Femur (tissue), 1 donor: ENCODE results near the gene LRFN4.

Experiments used
- DNase-seq: peaks from one replicate; pipeline ENCODE4 v3.0.0-alpha.2; 2017

The LRFN4 gene

DNA sequence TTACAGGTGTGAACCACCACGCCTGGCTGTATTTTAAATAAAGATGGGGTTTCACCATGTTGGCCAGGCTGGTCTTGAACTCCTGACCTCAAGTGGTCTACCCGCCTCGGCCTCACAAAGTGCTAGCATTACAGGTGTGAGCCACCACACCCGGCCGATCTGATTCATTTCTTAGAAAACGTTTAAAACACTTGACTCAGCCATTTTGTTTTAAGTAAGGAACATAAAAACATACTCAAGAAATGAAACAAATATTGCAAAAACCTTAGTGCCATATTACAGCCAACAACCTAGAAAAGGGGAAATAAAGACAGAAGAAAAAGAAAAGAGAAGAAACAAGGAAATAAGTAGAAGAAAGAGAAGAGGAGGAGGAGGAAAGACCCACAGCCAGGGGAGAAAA lies 17.4 kb downstream of the LRFN4 start:
- no peak for DNase-seq

DNA sequence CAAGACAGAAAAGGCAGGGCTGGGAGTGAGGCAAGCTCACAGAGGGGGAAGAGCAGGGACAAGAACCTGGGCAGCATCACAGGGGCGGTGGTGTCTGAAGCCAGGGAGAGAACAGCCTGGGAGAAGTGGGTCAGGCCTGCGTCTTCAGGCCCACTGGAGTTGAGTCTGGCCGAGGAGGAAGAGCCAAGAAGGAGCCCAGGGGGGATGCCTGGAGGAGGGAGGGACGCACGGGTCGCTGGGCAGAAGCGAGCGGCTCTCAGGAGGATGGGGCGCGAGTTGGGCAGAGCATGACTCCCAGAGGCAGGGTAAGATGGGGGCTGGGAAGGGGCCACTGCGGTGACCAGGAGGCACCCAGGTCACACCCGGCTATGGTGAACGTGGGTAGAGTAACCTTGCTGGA lies 18.5 kb downstream of the LRFN4 start:
- DNase-seq: no peak

GRCh38 chr11:66877588-66878385 lies 20.9 kb downstream of the LRFN4 start:
- DNase-seq: no peak

DNA sequence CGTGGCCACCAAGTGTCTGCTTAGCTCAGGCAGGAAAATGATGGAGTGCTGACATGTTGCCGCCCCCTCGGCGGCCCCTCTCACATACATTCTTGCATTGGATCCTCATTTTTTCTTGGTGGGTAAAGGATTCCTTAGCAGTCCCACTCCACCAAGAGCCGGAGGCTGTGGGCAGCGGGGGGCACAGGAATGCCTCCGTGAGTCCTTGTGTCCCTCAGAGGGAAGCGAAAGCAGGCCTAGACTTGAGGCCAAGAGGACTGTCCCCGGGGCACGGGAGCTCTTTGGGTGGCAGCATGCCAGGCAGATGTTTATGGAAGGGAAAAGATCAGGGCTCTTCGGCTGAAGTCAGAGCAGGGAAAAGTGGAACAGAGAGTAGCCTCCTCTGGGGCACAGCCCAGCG lies 21.6 kb downstream of the LRFN4 start:
- DNase-seq: no peak

- no peak for DNase-seq
Observed at GRCh38 chr11:66879000-66879399, 22.1 kb downstream of the LRFN4 start.

GRCh38 chr11:66879583-66879982 lies 22.7 kb downstream of the LRFN4 start:
- DNase-seq: no peak

DNA sequence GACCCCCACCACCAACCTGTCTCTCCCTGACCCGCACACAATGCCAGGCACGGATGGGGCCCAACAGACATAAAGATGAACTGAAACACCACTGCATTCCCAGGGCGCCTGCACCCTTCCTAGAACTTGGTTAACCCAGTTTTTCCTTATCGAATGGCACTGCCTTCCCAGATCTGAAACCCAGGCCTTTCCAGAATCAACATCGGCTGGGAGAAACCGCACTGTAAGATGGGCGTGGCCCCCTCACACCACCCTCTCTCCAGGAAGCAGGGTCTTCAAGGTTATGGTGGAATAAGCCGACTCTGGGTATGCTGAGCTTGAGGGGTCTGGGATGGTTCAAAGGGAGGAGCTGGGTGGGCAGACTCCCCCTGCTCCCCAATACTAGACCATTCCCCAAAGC lies 23.1 kb downstream of the LRFN4 start:
- no peak for DNase-seq

GRCh38 chr11:66880496-66881450 lies 23.9 kb downstream of the LRFN4 start:
- DNase-seq: no peak

- no peak for DNase-seq
Observed at GRCh38 chr11:66881451-66881835, 24.6 kb downstream of the LRFN4 start.

DNA sequence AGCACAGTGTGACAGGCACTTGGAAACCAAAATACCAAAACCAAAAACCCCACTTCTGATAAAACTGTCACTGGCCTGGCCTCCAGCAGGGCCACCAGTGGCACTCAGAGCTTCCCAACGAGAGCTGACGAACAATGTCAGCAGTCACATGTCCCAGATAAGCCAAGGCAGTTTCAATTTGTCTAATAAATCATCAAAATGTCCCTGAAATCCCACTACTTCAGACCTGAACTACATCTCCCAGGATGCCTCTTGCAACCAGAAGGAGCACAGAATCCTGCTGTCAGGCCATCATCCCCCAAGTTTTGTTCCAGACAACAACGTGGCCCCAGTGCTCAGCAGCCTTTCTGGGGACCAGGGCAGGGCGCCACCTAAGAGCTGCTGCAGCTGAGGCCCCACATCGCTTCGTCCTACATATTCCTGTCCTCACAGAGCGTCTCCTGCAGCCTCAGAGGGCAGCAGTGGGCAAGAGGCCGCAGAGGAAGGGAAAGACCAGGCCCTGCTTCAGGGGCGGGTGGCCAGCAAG lies 25.1 kb downstream of the LRFN4 start:
- no peak for DNase-seq

- no peak for DNase-seq
Observed at GRCh38 chr11:66882561-66883015, 25.7 kb downstream of the LRFN4 start.

DNA sequence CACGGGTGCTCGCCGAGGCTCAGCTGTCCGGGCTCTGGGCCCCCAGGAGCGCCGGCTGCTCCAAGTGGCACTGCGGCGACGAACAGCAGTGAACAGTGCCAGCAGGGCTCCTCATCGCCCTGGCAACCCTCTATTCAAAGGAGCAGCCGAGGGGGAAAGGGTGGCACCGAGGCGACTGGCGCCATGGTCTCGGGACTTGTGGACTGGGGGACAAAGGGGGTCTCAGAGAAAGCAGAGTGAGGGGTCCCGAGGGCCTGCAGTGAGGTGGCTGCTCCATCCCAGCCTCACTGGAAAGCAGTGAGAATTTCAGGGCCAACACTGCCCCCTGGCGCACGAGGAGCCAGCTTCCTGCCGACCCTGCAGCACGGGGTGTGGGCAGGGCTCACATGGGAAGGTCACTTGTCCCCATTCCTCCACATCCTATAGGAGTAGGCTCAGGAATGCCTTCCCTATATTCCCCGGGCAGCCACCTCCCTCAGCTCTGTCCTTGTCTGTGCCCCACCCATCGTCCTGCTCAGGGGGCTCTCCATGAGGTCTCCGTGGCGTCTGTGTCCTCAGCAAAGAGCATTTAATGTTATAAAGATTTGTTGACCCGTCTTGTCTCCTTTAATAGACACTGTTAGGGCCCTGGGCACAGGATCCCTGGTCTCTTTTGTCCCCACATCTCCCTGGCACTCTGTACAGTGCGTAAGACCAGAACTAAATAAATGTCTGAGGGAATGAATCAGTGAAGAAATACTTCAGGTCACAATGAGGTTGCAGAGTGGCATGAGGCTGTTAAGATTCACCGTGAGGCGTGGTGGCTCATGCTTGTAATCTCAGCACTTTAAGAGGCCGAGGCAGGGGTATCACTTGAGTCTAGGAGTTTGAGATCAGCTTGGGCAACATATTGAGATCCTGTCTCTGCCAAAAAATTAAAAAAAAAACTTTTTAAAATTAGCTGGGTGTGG lies 26.4 kb downstream of the LRFN4 start:
- DNase-seq: peak; percentile 67

DNA sequence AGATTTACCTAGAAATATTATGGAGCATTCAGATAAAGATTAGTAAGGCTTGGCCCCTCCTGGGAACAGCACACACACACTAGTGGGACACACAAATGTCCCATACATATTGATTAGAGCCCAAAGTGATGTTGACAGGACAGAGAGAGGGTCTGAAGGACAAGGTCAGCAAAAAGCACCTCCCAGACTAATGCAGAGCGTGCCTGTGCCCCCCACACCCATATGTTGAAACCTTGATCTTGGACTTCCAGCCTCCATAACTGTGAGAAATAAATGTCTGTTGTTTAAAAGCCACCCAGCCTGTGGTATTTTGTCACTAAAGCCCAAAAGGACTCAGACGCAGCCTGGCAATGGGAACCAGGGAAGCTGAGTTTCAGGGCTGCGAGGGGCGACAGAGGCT lies 27.6 kb downstream of the LRFN4 start:
- DNase-seq: no peak

- no peak for DNase-seq
Observed at GRCh38 chr11:66885469-66885868, 28.6 kb downstream of the LRFN4 start.

GRCh38 chr11:66885950-66886440 lies 29.1 kb downstream of the LRFN4 start:
- no peak for DNase-seq

DNA sequence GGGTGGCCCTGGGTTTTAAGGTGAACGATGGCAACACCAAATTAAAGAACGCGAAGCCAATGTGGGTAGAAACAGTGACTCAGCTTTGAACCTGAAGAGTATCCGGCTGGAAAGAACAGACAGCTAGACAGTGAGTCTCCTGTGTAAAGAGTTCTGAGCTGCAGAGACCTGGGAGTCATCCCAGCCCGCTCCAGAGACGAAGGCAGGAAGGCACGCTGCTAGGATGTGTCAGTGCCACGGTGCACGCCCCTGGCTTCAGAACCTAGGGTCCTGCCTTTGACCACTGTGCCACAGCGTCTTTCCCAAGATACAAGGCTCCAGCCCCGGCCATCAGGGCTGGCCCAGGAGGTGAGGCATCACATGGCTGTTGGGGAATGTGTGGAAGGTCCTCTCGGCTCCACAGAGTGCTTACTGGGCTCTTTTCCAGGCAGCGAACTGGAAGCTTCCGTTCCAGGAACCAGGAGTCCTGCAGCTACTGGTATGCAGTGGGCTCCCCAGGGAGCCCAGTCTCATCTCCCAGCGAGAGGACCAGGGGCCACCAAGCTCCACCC lies 29.9 kb downstream of the LRFN4 start:
- DNase-seq: no peak

DNA sequence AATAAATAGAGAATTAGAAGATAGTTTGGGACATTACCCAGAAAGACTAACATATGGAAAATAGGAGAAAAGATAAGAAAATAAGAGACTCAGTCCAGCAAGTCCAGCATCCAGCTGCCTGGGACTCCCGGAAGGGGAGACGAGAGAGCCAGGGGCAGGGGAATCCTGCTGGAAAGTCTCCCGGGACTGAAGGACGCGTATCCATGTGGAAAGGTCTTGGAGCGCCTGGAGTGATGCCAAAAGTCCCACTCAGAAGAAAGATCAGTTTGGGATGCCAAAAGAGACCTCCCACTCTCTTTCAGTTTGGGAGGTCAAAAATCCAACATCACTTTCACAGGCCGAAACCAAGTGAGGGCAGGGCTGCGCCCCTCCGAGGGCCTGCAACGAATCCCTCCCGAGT lies 30.7 kb downstream of the LRFN4 start:
- DNase-seq: no peak

DNA sequence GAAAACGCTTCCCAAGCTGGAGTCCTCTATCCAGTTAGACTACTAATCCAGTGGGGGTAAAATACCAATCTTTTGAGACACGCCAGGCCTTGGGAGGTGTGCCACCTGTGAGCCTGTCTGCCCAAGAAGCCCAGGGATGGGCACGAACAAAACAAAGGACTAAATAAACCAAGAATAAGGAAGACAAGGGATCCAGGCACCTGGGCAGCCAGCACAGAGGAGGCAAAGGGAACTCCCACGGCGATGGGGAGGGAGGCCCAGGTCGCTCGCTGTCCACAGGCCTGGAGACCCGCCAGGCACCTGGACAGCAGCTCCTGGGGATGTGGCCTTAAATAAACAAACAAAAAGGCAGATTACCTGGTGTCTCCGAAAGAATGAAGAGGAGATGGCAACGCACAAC lies 31.4 kb downstream of the LRFN4 start:
- DNase-seq: no peak

DNA sequence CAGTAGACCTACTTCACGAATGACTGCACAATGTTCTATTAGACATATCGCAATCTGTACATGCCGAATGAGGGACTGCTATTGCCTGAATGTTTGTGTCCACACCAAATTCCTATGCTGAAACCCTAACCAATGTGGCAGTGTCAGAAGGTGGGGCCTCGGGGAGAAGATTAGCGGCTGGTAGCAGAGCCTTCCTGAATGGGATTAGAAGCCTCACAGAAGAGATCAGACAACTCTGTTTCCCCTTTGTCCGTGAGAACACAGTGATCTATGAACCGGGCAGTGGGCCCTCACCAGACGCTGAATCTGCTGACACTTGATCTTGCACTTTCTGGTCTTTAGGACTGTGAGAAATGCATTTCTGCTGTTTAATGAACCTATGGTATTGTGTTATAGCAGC lies 33.1 kb downstream of the LRFN4 start:
- DNase-seq: no peak

GRCh38 chr11:66891851-66892660 lies 35.2 kb downstream of the LRFN4 start:
- DNase-seq: no peak

GRCh38 chr11:66892911-66893310 lies 36.0 kb downstream of the LRFN4 start:
- DNase-seq: no peak
